Subcutaneous adipose tissue (tissue), 4 donors: Measurements from ENCODE around the gene FBXL13. TPM values are rescaled to one million over a fixed set of nuclear protein-coding genes. Genes with fewer than 3 reads are reported as not detected.

ENCODE experiments used
- CTCF ChIP-seq: fragments of 450-650 bp; IDR thresholded peaks from one replicate; pipeline ENCODE4 v1.5.1; 2016; ENCODE audit warnings: low read depth, mild to moderate bottlenecking, control low read depth, antibody characterized with exemption, moderate library complexity
- total RNA-seq, 4 donors: library from RNA; depleted of rRNA; stranded (reverse); fragments of >200 nt; gene quantifications; one replicate each; pipeline ENCODE4 v1.1.0, GENCODE V29; 2016

The FBXL13 gene
- total RNA-seq, 4 donors from 2014 or later: 0.88 to 2.4 TPM; not detected in 2

- no peak for TF ChIP-seq CTCF
These were observed 191.3 kb downstream of the FBXL13 start for GRCh38 chr7:102883098-102883860.

- TF ChIP-seq CTCF: no peak
These were observed 198.8 kb downstream of the FBXL13 start for GRCh38 chr7:102875700-102876295.

- no peak for TF ChIP-seq CTCF
These were observed 199.6 kb downstream of the FBXL13 start for GRCh38 chr7:102874966-102875365.

- TF ChIP-seq CTCF: no peak
These were observed 200.3 kb downstream of the FBXL13 start for GRCh38 chr7:102874166-102874829.

GRCh38 chr7:102873470-102874165 lies 201.0 kb downstream of the FBXL13 start:
- no peak for TF ChIP-seq CTCF

GRCh38 chr7:102872460-102872859 lies 202.1 kb downstream of the FBXL13 start:
- TF ChIP-seq CTCF: no peak

GRCh38 chr7:102869195-102869594 lies 205.4 kb downstream of the FBXL13 start:
- no peak for TF ChIP-seq CTCF
